GM12878 (cell line): ENCODE measurements around the gene CCSER2. TPM values are rescaled to one million over a fixed set of nuclear protein-coding genes. Genes with fewer than 3 reads are reported as not detected.

Experiments used
- ATAC-seq: fragments of 200-7000 bp; cut with Tn5 transposase; 3 replicates; pipeline ENCODE4 v1.9.1; 2020; ENCODE audit warnings: mild to moderate bottlenecking, moderate library complexity
- BruUV-seq: library from RNA; stranded (reverse); fragments of 400-500 nt; replicated peaks from 2 replicates; lab custom pipeline; 2021; lab: Mats Ljungman, UMichigan
- CTCF ChIA-PET: fragments of 300-600 bp; sonication (Branson Sonifier 250); formaldehyde crosslinking; extraction: SDS; loops from one replicate; lab custom pipeline; 2021; ENCODE audit warnings: inconsistent platforms; lab: Yijun Ruan, JAX
- POLR2A ChIA-PET: fragments of 350-600 bp; formaldehyde crosslinking; extraction: SDS; loops from one replicate; lab custom pipeline; 2021; ENCODE audit warnings: inconsistent platforms; lab: Charles Lee
- RAD21 ChIA-PET: fragments of 300-600 bp; sonication (Branson Sonifier 250); formaldehyde crosslinking; loops from one replicate; lab custom pipeline; 2023; ENCODE audit warnings: antibody characterized with exemption; ENCODE audit not compliant: unreplicated experiment; lab: Charles Lee
- SMC1A ChIA-PET: fragments of 300-600 bp; sonication (Branson Sonifier 250); formaldehyde crosslinking; loops from one replicate; lab custom pipeline; 2023; ENCODE audit not compliant: unreplicated experiment, uncharacterized antibody; lab: Charles Lee
- DNase-seq: peaks from one replicate; pipeline ENCODE4 v3.0.0-alpha.2; 2011; ENCODE audit warnings: low read depth, low spot score
- FAIRE-seq: peaks from 3 replicates; lab custom pipeline; 2011; peaks lifted over from hg19 to GRCh38; lab: Jason Lieb, UNC
- H2AFZ ChIP-seq: 2 replicates; pipeline ENCODE4 v1.6.0; 2011; ENCODE audit warnings: low read depth, low read length, control low read depth; ENCODE audit not compliant: control insufficient read depth
- H3K27ac ChIP-seq: 2 replicates; pipeline ENCODE4 v1.5.1; 2011; ENCODE audit warnings: control low read depth; ENCODE audit not compliant: control insufficient read depth, insufficient read depth
- H3K27me3 ChIP-seq, 2 experiments: replicated peaks in 1 of 2; 2 replicates each; pipeline versions ENCODE4 v1.6.0 to v1.6.1; 2011; ENCODE audit warnings: low read length in 1 of 2; ENCODE audit not compliant: control insufficient read depth in 2 of 2, insufficient read depth in 2 of 2
- H3K36me3 ChIP-seq, 2 experiments: 2 replicates each; pipeline ENCODE4 v1.5.1; 2011; ENCODE audit warnings: low read length in 1 of 2; ENCODE audit not compliant: control insufficient read depth in 2 of 2, insufficient read depth in 2 of 2
- H3K4me1 ChIP-seq: 2 replicates; pipeline ENCODE4 v1.6.1; 2011; ENCODE audit warnings: mild to moderate bottlenecking, low read length, moderate library complexity, mixed read lengths; ENCODE audit not compliant: control insufficient read depth, insufficient read depth
- H3K4me2 ChIP-seq: 2 replicates; pipeline ENCODE4 v1.6.0; 2011; ENCODE audit warnings: control low read depth; ENCODE audit not compliant: control insufficient read depth, insufficient read depth
- H3K4me3 ChIP-seq: fragments of 200-600 bp; sonication (generic); 2 replicates; pipeline ENCODE4 v1.5.1; 2016
- H3K79me2 ChIP-seq: 2 replicates; pipeline ENCODE4 v1.6.0; 2011; ENCODE audit warnings: low read length; ENCODE audit not compliant: control insufficient read depth, insufficient read depth
- H3K9ac ChIP-seq: 2 replicates; pipeline ENCODE4 v1.8.0; 2011; ENCODE audit warnings: low read length, control low read depth, mixed read lengths; ENCODE audit not compliant: control insufficient read depth, insufficient read depth
- H3K9me3 ChIP-seq: replicated peaks from 3 replicates; pipeline ENCODE4 v1.5.1; 2011; ENCODE audit warnings: mild to moderate bottlenecking, low read length; ENCODE audit not compliant: control insufficient read depth, insufficient read depth
- H4K20me1 ChIP-seq: 2 replicates; pipeline ENCODE4 v1.6.0; 2011; ENCODE audit not compliant: control insufficient read depth, insufficient read depth
- CBX3 ChIP-seq: fragments of 200-600 bp; sonication (generic); IDR thresholded peaks from 2 replicates; pipeline ENCODE4 v1.6.1; 2016; ENCODE audit warnings: low read depth, borderline replicate concordance
- CUX1 ChIP-seq: IDR thresholded peaks from 2 replicates; pipeline ENCODE4 v1.6.1; 2012; ENCODE audit warnings: improper control_type of control experiment, low read depth, low read length; ENCODE audit not compliant: insufficient replicate concordance
- IKZF1 ChIP-seq: fragments of 450-650 bp; conservative IDR thresholded peaks from 2 replicates; pipeline ENCODE4 v1.6.1; 2017; ENCODE audit warnings: antibody characterized with exemption, mild to moderate bottlenecking
- IKZF2 ChIP-seq, 2 experiments: fragments of 450-650 bp; IDR thresholded peaks; 2 replicates each; pipeline ENCODE4 v1.6.1; 2017; ENCODE audit warnings: mild to moderate bottlenecking in 2 of 2, moderate library complexity in 2 of 2
- NFYB ChIP-seq: IDR thresholded peaks from 2 replicates; pipeline ENCODE4 v1.6.1; 2011; ENCODE audit warnings: low read depth, mild to moderate bottlenecking, low read length, improper control_type of control experiment, moderate library complexity; ENCODE audit not compliant: insufficient read depth
- PBX3 ChIP-seq: IDR thresholded peaks from 2 replicates; pipeline ENCODE4 v1.6.1; 2011; ENCODE audit warnings: mild to moderate bottlenecking, low read depth, low read length, moderate library complexity; ENCODE audit not compliant: insufficient replicate concordance
- STAT3 ChIP-seq: IDR thresholded peaks from 2 replicates; pipeline ENCODE4 v1.6.1; 2011; ENCODE audit warnings: low read depth, low read length, improper control_type of control experiment
- TBL1XR1 ChIP-seq: IDR thresholded peaks from 2 replicates; pipeline ENCODE4 v1.6.1; 2012; ENCODE audit warnings: low read depth, low read length, improper control_type of control experiment
- YY1 ChIP-seq: IDR thresholded peaks from 2 replicates; pipeline ENCODE4 v1.6.1; 2011; ENCODE audit warnings: low read depth, mild to moderate bottlenecking, low read length
- ZNF217 ChIP-seq: fragments of 450-650 bp; IDR thresholded peaks from 2 replicates; pipeline ENCODE4 v1.6.1; 2017; ENCODE audit warnings: antibody characterized with exemption, mild to moderate bottlenecking
- WGBS: methylation state at CpG from one replicate; pipeline ENCODE4 v1.1.6; 2016; ENCODE audit warnings: low lambda C conversion rate; ENCODE audit not compliant: insufficient replicate concordance, insufficient coverage; ENCODE audit errors: missing lambda C conversion rate; 5-methylcytosine and 5-hydroxymethylcytosine counted together
- in situ Hi-C: fragments of 300-500 bp; cut with MboI; formaldehyde crosslinking; loops from 9 replicates; pipeline ENCODE4 v1.14.3; 2018; ENCODE audit warnings: mixed read lengths
- intact Hi-C: fragments of 100-400 bp; cut with micrococcal nuclease; formaldehyde crosslinking; loops from one replicate; pipeline ENCODE4 v1.14.2; 2022; ENCODE audit not compliant: unreplicated experiment
- polyA plus RNA-seq, 11 experiments: library from polyadenylated mRNA; depleted of rRNA in 4 of 11; unstranded in 6 of 11; stranded (reverse) in 5 of 11; fragments of >200 nt; fragmentation: Nextera tagmentation in 4 of 11; fragmentation: Illumina TruSeq in 1 of 11; extraction: Ambion mirVana in 4 of 11; extraction: Trizol in 1 of 11; gene quantifications; 1 replicate in 1 of 11; 2 replicates in 10 of 11; pipeline versions ENCODE4 v1.2.1 to v1.2.3, GENCODE V29; 2011 to 2016; ENCODE audit warnings: inconsistent platforms in 2 of 11, missing spikeins in 2 of 11, low read depth in 1 of 11
- total RNA-seq, 4 experiments: library from RNA; depleted of rRNA in 3 of 4; stranded (reverse); fragments of >200 nt in 3 of 4; fragmentation: Illumina TruSeq in 1 of 4; extraction: Trizol in 1 of 4; gene quantifications; 2 replicates each; pipeline versions ENCODE4 v1.2.1 to v1.2.3, GENCODE V29; 2013 to 2021

CCSER2 gene
- total and polyA plus RNA-seq, 10 of the 15 experiments (the other 5 are each of a cell fraction or from before 2014, with no cell fraction given): 4.7 to 18.8 (median 13.2) TPM

- H3K9me3 ChIP-seq: no peaks in the 10 kb centered on the region; the same call in 2 of the 3 replicates
- POLR2A ChIA-PET: no interaction called here
- H3K36me3 ChIP-seq: no peaks in the 10 kb centered on the region
- H3K4me1 ChIP-seq: peaks cover 21% of the 10 kb centered on the region
- ATAC-seq (no peak), FAIRE-seq (no peak), DNase-seq (no peak)
- H2AFZ ChIP-seq: no peak overlapping the region
- intact Hi-C loops (no loop called here), in situ Hi-C loops (no loop called here)
- no peaks in the 10 kb centered on the region for H4K20me1 ChIP-seq
- no TSS peak for BruUV-seq
- H3K4me3 ChIP-seq: no peak overlapping the region
- H3K9ac ChIP-seq: no peak overlapping the region
- no peak overlapping the region for H3K4me2 ChIP-seq
- CTCF ChIA-PET: interaction anchor here (1.0 kb wide), 1 partner anchor 226 kb away, joined by 3 read pairs; no protein-coding TSS in a partner anchor
- 69% methylated on average over 8 of the region's 8 CpGs for WGBS
- no peaks in the 10 kb centered on the region; a peak in 1 of 4 replicates for H3K27me3 ChIP-seq
- H3K79me2 ChIP-seq: no peaks in the 10 kb centered on the region
- TF ChIP-seq NFYB (peak; percentile 64; the same call in 1 of the 2 replicates), IKZF2 (IDR thresholded peaks at IDR 0.05) (no peak)
- RAD21 ChIA-PET: no interaction called here
- no peak overlapping the region for H3K27ac ChIP-seq
- SMC1A ChIA-PET: no interaction called here
Observed at GRCh38 chr10:84311576-84311975, 16.8 kb upstream of the CCSER2 start.

- ChIA-PET POLR2A (no interaction called here), CTCF (no interaction called here), RAD21 (no interaction called here), SMC1A (no interaction called here)
- DNase-seq: no peak
- no peak for FAIRE-seq
- peaks cover 17% of the 10 kb centered on the region for H3K4me1 ChIP-seq
- H4K20me1 ChIP-seq: no peaks in the 10 kb centered on the region
- BruUV-seq: no TSS peak
- H3K4me3 ChIP-seq: no peak overlapping the region
- no peak overlapping the region for H2AFZ ChIP-seq
- no peak overlapping the region for H3K4me2 ChIP-seq
- H3K9ac ChIP-seq: no peak overlapping the region
- H3K79me2 ChIP-seq: no peaks in the 10 kb centered on the region
- H3K9me3 ChIP-seq: no peaks in the 10 kb centered on the region; the same call in 2 of the 3 replicates
- in situ Hi-C loops: no loop called here
- H3K36me3 ChIP-seq: no peaks in the 10 kb centered on the region
- no peaks in the 10 kb centered on the region; a peak in 1 of 4 replicates for H3K27me3 ChIP-seq
- no peak for ATAC-seq
- intact Hi-C loops: no loop called here
- 41% methylated on average over 2 of the region's 2 CpGs for WGBS
- H3K27ac ChIP-seq: no peak overlapping the region
- no peak for TF ChIP-seq STAT3
- TF ChIP-seq YY1: no peak
- TF ChIP-seq TBL1XR1: no peak
- no peak for TF ChIP-seq CBX3
- TF ChIP-seq ZNF217: no peak
- TF ChIP-seq IKZF1: no peak
- no peak for TF ChIP-seq CUX1
- TF ChIP-seq PBX3: no peak
Observed at GRCh38 chr10:84312816-84313215, 15.6 kb upstream of the CCSER2 start.
